ENCODE data around the gene CCDC88C. TPM values are rescaled to one million over a fixed set of nuclear protein-coding genes. Genes with fewer than 3 reads are reported as not detected.
"Not testable (repeated sequence)": the region's sequence is repeated elsewhere in the genome, so short reads cannot be mapped to it uniquely, and the experiment has no call there.

CCDC88C gene
- total and polyA plus RNA-seq, 7 donors, result 0.95 to 45.7 (median 3.9) TPM

- Histone ChIP-seq H3K36me3 (no peaks in the 10 kb centered on the region), H3K4me3 (no peak overlapping the region), H3K27me3 (peaks cover 6 to 17% (median 11%) of the 10 kb centered on the region in 3 donors), H3K4me1 (peaks cover 0 to 13% (median 8%) of the 10 kb centered on the region in 4 donors), H3K9me3 (no peaks in the 10 kb centered on the region), H3K27ac (no peak overlapping the region)
- intact Hi-C loops (cut with DNase I), result no loop called here
- TF ChIP-seq EP300 (IDR thresholded peaks at IDR 0.05) (no peak), POLR2A (IDR thresholded peaks at IDR 0.05) (no peak), CTCF (IDR thresholded peaks at IDR 0.05) (no peak), POLR2AphosphoS5 (IDR thresholded peaks at IDR 0.05) (no peak)
- 67 to 81% methylated on average over 5 of the region's 5 CpGs for WGBS, 2 donors
- no peak for DNase-seq
Measured at GRCh38 chr14:91412939-91413338, 4.7 kb downstream of the CCDC88C start.

DNA sequence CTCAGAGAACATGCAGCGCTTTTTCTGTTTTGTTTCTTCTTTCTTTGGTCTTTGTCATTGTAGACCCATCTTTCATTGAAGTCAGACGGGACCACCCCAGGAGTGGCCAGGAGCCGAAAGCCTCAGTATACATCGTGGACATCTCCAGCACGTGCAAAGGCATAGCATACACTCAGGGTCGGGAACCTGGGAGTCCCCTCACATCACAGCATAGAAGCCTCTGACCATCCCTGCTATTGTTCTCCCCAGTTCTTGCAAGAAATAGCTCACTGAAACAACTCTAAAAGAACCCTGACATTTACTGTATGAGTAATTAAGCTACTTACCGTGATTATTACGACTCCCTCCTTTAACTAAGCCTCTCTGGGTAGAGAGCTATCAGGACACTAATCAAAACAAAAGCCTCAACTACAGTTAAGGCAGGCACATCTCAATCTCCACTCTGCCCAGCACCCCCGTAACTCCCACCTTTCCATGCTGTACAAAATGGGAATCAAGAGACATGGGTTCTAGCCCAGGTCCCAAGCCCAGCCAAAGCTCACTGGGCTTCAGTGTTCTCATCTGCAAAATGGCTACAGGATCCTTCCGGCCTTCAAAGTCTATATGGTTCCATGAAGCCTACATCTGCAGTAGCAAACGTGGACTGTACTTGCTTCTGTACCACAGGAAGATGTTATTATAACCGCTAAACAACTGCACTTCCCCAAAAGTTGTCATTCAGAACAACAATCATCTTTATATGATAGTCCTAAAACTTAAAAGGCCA, 6.7 kb downstream of the CCDC88C start:
- Histone ChIP-seq H3K27ac (no peak overlapping the region), H3K27me3 (no peaks in the 10 kb centered on the region), H3K4me3 (no peak overlapping the region), H3K36me3 (no peaks in the 10 kb centered on the region), H3K9me3 (no peaks in the 10 kb centered on the region), H3K4me1 (peaks cover 0 to 5% (median 0%) of the 10 kb centered on the region in 4 donors)
- WGBS, 2 donors, result 66 to 80% methylated on average over 12 of the region's 12 CpGs
- intact Hi-C loops (cut with DNase I), result no loop called here
- TF ChIP-seq POLR2AphosphoS5 (IDR thresholded peaks at IDR 0.05) (no peak), CTCF (IDR thresholded peaks at IDR 0.05) (no peak), POLR2A (IDR thresholded peaks at IDR 0.05) (no peak), EP300 (IDR thresholded peaks at IDR 0.05) (no peak)
- DNase-seq, result peak; percentile 47

GRCh38 chr14:91409928-91410718, 7.5 kb downstream of the CCDC88C start:
- intact Hi-C loops (cut with DNase I), result no loop called here
- Histone ChIP-seq H3K36me3 (no peaks in the 10 kb centered on the region), H3K4me1 (peaks cover 0 to 5% (median 0%) of the 10 kb centered on the region in 4 donors), H3K9me3 (no peaks in the 10 kb centered on the region), H3K27ac (no peak overlapping the region), H3K27me3 (no peaks in the 10 kb centered on the region), H3K4me3 (no peak overlapping the region)
- peak; percentile 7 for DNase-seq
- TF ChIP-seq POLR2A (IDR thresholded peaks at IDR 0.05) (no peak), EP300 (IDR thresholded peaks at IDR 0.05) (no peak)
- WGBS, 2 donors, result 67 to 82% methylated on average over 8 of the region's 8 CpGs

- H3K4me1 ChIP-seq; intact Hi-C loops (cut with DNase I): not testable (repeated sequence)
- WGBS, 2 donors, result 90 to 94% methylated on average over 6 of the region's 6 CpGs
Measured at GRCh38 chr14:91409240-91409639, 8.4 kb downstream of the CCDC88C start.

GRCh38 chr14:91406982-91407381, 10.6 kb downstream of the CCDC88C start:
- intact Hi-C loops (cut with DNase I), result no loop called here
- DNase-seq, result peak; percentile 6
- Histone ChIP-seq H3K27me3 (no peaks in the 10 kb centered on the region), H3K27ac (no peak overlapping the region), H3K4me3 (no peak overlapping the region), H3K4me1 (peaks cover 0 to 8% (median 0%) of the 10 kb centered on the region in 4 donors), H3K9me3 (no peaks in the 10 kb centered on the region), H3K36me3 (no peaks in the 10 kb centered on the region)
- TF ChIP-seq POLR2A (IDR thresholded peaks at IDR 0.05) (no peak), EP300 (IDR thresholded peaks at IDR 0.05) (no peak), CTCF (IDR thresholded peaks at IDR 0.05) (no peak), POLR2AphosphoS5 (IDR thresholded peaks at IDR 0.05) (no peak)
- 82 to 89% methylated on average over 5 of the region's 5 CpGs for WGBS, 2 donors

More at GRCh38 chr14:91409240-91409639, 8.4 kb downstream of the CCDC88C start:
- peak; percentile 27 for DNase-seq
- not testable (repeated sequence) for H3K27ac ChIP-seq, H3K9me3 ChIP-seq, H3K4me3 ChIP-seq, H3K36me3 ChIP-seq, H3K27me3 ChIP-seq
